HT1080 (cell line): ENCODE measurements around the gene PROM2. TPM values are rescaled to one million over a fixed set of nuclear protein-coding genes. Genes with fewer than 3 reads are reported as not detected.

Experiments used
- total RNA-seq: library from RNA; depleted of rRNA; stranded (reverse); fragments of >200 nt; shearing (Covaris generic); gene quantifications from 2 replicates; pipeline ENCODE4 v1.2.3, GENCODE V29; 2014; rRNA removed

PROM2 gene
- total RNA-seq, 1 experiment from 2014 or later: not detected

Other genes with a start within 250 kb of the PROM2 start
- gene MAL, start 248.7 kb upstream of the PROM2 start, total RNA-seq: not detected in 2 replicates
- 84.7 and 91.1 TPM in 2 replicates for gene MRPS5, start 152.6 kb upstream of the PROM2 start, total RNA-seq
- 0.58 and 5.7 TPM in 2 replicates for gene ZNF514, start 114.6 kb upstream of the PROM2 start, total RNA-seq
- 2.5 and 3.2 TPM in 2 replicates for gene ZNF2, start 108.6 kb upstream of the PROM2 start, total RNA-seq
- 0.32 and 1.5 TPM in 2 replicates for gene ZNF892, start 66.9 kb upstream of the PROM2 start, total RNA-seq
- 0.71 and 1.6 TPM in 2 replicates for gene KCNIP3, start 22.9 kb downstream of the PROM2 start, total RNA-seq
- gene FAHD2A, start 128.3 kb downstream of the PROM2 start, total RNA-seq: 35.1 and 41.7 TPM in 2 replicates
- not detected in 2 replicates for gene TRIM43B, start 210.3 kb downstream of the PROM2 start, total RNA-seq